Measurements from ENCODE around the gene FRG2.
"Not testable (repeated sequence)": the region's sequence is repeated elsewhere in the genome, so short reads cannot be mapped to it uniquely, and the experiment has no call there.

FRG2 gene

GRCh38 chr4:190014771-190015537 lies 12.1 kb downstream of the FRG2 start:
- TF ChIP-seq, protein P1, sequence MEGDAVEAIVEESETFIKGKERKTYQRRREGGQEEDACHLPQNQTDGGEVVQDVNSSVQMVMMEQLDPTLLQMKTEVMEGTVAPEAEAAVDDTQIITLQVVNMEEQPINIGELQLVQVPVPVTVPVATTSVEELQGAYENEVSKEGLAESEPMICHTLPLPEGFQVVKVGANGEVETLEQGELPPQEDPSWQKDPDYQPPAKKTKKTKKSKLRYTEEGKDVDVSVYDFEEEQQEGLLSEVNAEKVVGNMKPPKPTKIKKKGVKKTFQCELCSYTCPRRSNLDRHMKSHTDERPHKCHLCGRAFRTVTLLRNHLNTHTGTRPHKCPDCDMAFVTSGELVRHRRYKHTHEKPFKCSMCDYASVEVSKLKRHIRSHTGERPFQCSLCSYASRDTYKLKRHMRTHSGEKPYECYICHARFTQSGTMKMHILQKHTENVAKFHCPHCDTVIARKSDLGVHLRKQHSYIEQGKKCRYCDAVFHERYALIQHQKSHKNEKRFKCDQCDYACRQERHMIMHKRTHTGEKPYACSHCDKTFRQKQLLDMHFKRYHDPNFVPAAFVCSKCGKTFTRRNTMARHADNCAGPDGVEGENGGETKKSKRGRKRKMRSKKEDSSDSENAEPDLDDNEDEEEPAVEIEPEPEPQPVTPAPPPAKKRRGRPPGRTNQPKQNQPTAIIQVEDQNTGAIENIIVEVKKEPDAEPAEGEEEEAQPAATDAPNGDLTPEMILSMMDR (IDR thresholded peaks at IDR 0.05; ENCODE audit: low read depth, low read length, missing control alignments): no peak
- DNase-seq (ENCODE audit: extremely low read depth, low read depth): no peak
- H3K4me3 ChIP-seq (replicated peaks; ENCODE audit: low read depth, low read length): peak overlapping the region; percentile 22

DNA sequence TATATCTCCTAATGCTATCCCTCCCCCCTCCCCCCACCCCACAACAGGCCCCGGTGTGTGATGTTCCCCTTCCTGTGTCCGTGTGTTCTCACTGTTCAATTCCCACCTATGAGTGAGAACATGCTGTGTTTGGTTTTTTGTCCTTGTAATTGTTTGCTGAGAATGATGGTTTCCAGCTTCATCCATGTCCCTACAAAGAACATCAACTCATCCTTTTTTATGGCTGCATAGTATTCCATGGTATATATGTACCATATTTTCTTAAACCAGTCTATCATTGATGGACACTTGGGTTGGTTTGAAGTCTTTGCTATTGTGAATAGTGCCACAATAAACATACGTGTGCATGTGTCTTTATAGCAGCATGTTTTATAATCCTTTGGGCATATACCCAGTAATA lies 37.1 kb downstream of the FRG2 start:
- H3K4me3 ChIP-seq (replicated peaks; ENCODE audit: low read depth, low read length); DNase-seq (ENCODE audit: extremely low read depth, low read depth): not testable (repeated sequence)

- no peak for DNase-seq (ENCODE audit: extremely low read depth, low read depth)
- TF ChIP-seq, protein P1 (IDR thresholded peaks at IDR 0.05; ENCODE audit: low read depth, low read length, missing control alignments): no peak
- no peak overlapping the region for H3K4me3 ChIP-seq (replicated peaks; ENCODE audit: low read depth, low read length)
Measured at GRCh38 chr4:189988877-189989431, 38.1 kb downstream of the FRG2 start.

GRCh38 chr4:189985651-189986243 lies 41.3 kb downstream of the FRG2 start:
- H3K4me3 ChIP-seq (replicated peaks; ENCODE audit: low read depth, low read length); DNase-seq (ENCODE audit: extremely low read depth, low read depth): not testable (repeated sequence)

DNA sequence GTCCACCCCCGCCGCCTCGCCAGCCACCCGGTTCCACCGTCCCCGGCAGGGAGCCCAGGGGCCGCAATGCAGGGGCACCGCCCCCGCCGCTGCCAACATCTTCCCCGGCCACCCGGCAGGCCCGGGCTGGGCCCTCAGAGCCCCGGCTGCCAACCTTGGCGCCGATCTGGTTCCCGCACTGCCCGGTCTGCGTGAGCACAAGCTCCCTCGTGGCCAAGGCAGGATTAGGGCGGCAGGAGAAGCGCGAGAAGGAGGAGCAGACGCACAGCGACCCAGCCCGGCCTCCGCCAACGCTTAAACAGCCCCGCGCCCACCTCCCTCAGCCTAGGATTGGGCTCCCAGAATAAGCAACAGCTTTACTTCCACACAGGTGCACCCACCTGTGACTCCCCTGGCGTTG lies 42.4 kb downstream of the FRG2 start:
- H3K4me3 ChIP-seq (replicated peaks; ENCODE audit: low read depth, low read length); DNase-seq (ENCODE audit: extremely low read depth, low read depth): not testable (repeated sequence)

GRCh38 chr4:189983916-189984526 lies 43.0 kb downstream of the FRG2 start:
- not testable (repeated sequence) for H3K4me3 ChIP-seq (replicated peaks; ENCODE audit: low read depth, low read length); DNase-seq (ENCODE audit: extremely low read depth, low read depth)

GRCh38 chr4:189981970-189982369 lies 45.1 kb downstream of the FRG2 start:
- H3K4me3 ChIP-seq (replicated peaks; ENCODE audit: low read depth, low read length): no peak overlapping the region
- peak; percentile 3 for DNase-seq (ENCODE audit: extremely low read depth, low read depth)
- TF ChIP-seq, protein P1 (IDR thresholded peaks at IDR 0.05; ENCODE audit: low read depth, low read length, missing control alignments): no peak

- not testable (repeated sequence) for H3K4me3 ChIP-seq (replicated peaks; ENCODE audit: low read depth, low read length); DNase-seq (ENCODE audit: extremely low read depth, low read depth)
Measured at GRCh38 chr4:189980292-189980691, 46.8 kb downstream of the FRG2 start.

DNA sequence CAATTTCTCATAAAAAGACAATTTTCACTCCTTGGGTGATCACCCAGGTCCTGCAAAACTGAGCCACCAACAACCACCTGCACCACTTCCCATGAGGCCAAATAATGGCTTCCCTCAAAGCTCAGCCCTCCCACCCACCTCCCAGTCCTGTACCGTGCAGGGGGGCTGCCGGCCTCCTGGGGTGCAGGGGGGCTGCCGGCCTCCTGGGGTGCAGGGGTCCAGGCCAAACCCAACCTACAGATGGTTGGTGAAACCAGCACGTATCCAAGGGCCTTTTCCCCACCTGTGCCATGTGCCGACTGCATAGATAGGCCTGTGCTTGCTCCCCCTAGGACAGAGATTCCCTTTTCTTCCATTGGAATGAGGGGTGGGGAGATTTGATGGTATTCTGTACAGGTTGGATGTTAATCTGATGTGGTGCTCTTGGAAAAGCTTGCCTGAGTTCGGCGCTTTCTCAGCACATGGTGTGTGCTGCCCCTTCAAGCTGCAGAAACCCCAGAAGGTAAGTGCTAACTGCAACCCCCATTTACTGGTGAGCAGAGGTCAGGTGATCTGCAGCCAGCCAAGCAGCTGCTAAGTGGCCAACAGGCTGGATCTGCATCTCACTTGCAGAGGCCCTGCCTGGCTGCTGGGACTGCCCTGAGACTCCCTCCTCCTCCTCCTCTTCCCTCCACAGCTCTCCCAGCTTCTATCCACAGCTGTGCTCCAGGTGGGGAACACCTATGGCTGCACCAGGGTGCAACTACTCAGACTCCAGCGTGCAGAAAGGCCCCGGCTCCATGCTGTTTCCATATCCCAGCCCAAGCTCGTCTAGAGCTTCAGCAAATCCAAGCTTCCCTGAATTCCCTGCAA lies 47.6 kb downstream of the FRG2 start:
- TF ChIP-seq, protein P1 (IDR thresholded peaks at IDR 0.05; ENCODE audit: low read depth, low read length, missing control alignments): no peak
- no peak for DNase-seq (ENCODE audit: extremely low read depth, low read depth)
- no peak overlapping the region for H3K4me3 ChIP-seq (replicated peaks; ENCODE audit: low read depth, low read length)

Data from HFF-Myc (cell line).